ENCODE results near the gene APMAP.

Gene APMAP

GRCh38 chr20:24971376-24972101 lies 21.0 kb downstream of the APMAP start:
- no peak for TF ChIP-seq CTCF (conservative IDR thresholded peaks at IDR 0.05; ENCODE audit: low read depth, low read length)
- H3K4me3 ChIP-seq (ENCODE audit: low read length), result no peak overlapping the region
- DNase-seq (ENCODE audit: low read depth), result no peak

- no peak for TF ChIP-seq CTCF (conservative IDR thresholded peaks at IDR 0.05; ENCODE audit: low read depth, low read length)
- DNase-seq (ENCODE audit: low read depth), result no peak
- H3K4me3 ChIP-seq (ENCODE audit: low read length), result no peak overlapping the region
Measured at GRCh38 chr20:24970754-24971153, 21.8 kb downstream of the APMAP start.

GRCh38 chr20:24970030-24970553 lies 22.5 kb downstream of the APMAP start:
- no peak for TF ChIP-seq CTCF (conservative IDR thresholded peaks at IDR 0.05; ENCODE audit: low read depth, low read length)
- H3K4me3 ChIP-seq (ENCODE audit: low read length), result no peak overlapping the region
- DNase-seq (ENCODE audit: low read depth), result no peak

- no peak overlapping the region for H3K4me3 ChIP-seq (ENCODE audit: low read length)
- DNase-seq (ENCODE audit: low read depth), result no peak
- no peak for TF ChIP-seq CTCF (conservative IDR thresholded peaks at IDR 0.05; ENCODE audit: low read depth, low read length)
Measured at GRCh38 chr20:24969186-24970029, 23.1 kb downstream of the APMAP start.

GRCh38 chr20:24968278-24968800 lies 24.2 kb downstream of the APMAP start:
- no peak overlapping the region for H3K4me3 ChIP-seq (ENCODE audit: low read length)
- no peak for DNase-seq (ENCODE audit: low read depth)
- no peak for TF ChIP-seq CTCF (conservative IDR thresholded peaks at IDR 0.05; ENCODE audit: low read depth, low read length)

GRCh38 chr20:24966317-24967012 lies 26.1 kb downstream of the APMAP start:
- DNase-seq (ENCODE audit: low read depth), result no peak
- H3K4me3 ChIP-seq (ENCODE audit: low read length), result no peak overlapping the region
- no peak for TF ChIP-seq CTCF (conservative IDR thresholded peaks at IDR 0.05; ENCODE audit: low read depth, low read length)
